Measurements from ENCODE around the gene FAM107A. TPM values are rescaled to one million over a fixed set of nuclear protein-coding genes. Genes with fewer than 3 reads are reported as not detected.
A peak's percentile ranks its signal among the peaks of the same experiment; 100 is the strongest.

FAM107A gene
- total RNA-seq, 1 donor from 2014 or later: not detected

DNA sequence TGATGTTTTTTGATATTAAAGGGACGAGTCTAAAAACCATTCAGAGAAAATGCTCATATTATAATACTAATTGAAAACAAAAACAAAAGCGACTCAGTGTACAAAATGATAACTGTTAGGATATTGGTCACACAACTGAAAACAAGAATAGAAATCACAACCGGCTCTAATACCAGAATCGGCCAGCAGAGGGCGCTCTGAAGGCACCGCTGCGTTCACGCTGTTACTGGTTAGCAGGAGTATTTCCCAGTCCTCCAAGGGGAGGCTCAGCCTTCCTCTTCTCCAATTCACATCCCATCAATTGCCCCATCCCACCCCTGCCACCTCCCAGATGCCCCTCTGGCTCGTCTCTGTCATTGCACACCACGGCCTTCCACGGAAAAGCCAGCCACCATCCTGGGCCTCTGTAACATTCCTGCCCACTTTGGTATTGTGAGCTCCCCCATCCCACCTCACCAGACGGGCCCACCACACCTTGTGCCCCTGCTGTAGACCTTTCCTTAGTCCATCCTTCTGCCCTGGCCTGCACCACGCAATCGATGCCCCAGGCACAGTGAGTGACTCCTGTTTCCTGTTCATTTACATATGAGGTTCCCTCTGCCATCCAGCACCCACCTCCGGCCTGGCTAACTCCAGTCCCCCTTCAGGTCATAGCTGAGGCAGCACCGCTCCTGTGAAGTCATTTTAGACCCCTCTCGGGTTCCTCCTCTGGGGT is 8.5 kb downstream of the FAM107A start:
- peaks cover 9% of the 10 kb centered on the region for H3K9me3 Mint-ChIP-seq (ENCODE audit: unreplicated experiment)
- H3K4me3 Mint-ChIP-seq (ENCODE audit: unreplicated experiment): no peak overlapping the region
- no peak overlapping the region for H3K27ac Mint-ChIP-seq (ENCODE audit: unreplicated experiment)
- H3K4me1 Mint-ChIP-seq (ENCODE audit: unreplicated experiment): peaks cover 17% of the 10 kb centered on the region
- no peaks in the 10 kb centered on the region for H3K27me3 Mint-ChIP-seq (ENCODE audit: unreplicated experiment)
- TF ChIP-seq, protein P1, sequence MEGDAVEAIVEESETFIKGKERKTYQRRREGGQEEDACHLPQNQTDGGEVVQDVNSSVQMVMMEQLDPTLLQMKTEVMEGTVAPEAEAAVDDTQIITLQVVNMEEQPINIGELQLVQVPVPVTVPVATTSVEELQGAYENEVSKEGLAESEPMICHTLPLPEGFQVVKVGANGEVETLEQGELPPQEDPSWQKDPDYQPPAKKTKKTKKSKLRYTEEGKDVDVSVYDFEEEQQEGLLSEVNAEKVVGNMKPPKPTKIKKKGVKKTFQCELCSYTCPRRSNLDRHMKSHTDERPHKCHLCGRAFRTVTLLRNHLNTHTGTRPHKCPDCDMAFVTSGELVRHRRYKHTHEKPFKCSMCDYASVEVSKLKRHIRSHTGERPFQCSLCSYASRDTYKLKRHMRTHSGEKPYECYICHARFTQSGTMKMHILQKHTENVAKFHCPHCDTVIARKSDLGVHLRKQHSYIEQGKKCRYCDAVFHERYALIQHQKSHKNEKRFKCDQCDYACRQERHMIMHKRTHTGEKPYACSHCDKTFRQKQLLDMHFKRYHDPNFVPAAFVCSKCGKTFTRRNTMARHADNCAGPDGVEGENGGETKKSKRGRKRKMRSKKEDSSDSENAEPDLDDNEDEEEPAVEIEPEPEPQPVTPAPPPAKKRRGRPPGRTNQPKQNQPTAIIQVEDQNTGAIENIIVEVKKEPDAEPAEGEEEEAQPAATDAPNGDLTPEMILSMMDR (IDR thresholded peaks at IDR 0.05): peak; percentile 93
- no peaks in the 10 kb centered on the region for H3K36me3 Mint-ChIP-seq (ENCODE audit: unreplicated experiment)
- DNase-seq (ENCODE audit: extremely low spot score, unreplicated experiment): peak; percentile 93

DNA sequence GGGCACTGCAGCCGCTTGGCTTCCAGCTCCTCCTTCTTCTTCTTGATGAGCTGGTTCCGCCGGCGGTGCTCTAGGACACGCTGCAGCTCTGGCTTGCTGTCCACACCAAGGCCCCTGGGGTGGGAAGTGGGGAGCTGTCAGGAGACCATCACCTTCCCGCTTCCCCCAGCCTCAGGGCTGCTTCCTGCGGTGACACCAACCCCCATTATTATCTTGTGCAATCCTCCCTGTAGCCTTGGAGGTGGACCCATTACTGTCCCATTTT is 10.0 kb downstream of the FAM107A start:
- Mint-ChIP-seq H3K9me3 (ENCODE audit: unreplicated experiment) (peaks cover 10% of the 10 kb centered on the region), H3K27me3 (ENCODE audit: unreplicated experiment) (no peaks in the 10 kb centered on the region), H3K4me3 (ENCODE audit: unreplicated experiment) (no peak overlapping the region), H3K27ac (ENCODE audit: unreplicated experiment) (no peak overlapping the region), H3K4me1 (ENCODE audit: unreplicated experiment) (peaks cover 21% of the 10 kb centered on the region), H3K36me3 (ENCODE audit: unreplicated experiment) (no peaks in the 10 kb centered on the region)
- no peak for DNase-seq (ENCODE audit: extremely low spot score, unreplicated experiment)
- TF ChIP-seq, protein P1 (IDR thresholded peaks at IDR 0.05): no peak

DNA sequence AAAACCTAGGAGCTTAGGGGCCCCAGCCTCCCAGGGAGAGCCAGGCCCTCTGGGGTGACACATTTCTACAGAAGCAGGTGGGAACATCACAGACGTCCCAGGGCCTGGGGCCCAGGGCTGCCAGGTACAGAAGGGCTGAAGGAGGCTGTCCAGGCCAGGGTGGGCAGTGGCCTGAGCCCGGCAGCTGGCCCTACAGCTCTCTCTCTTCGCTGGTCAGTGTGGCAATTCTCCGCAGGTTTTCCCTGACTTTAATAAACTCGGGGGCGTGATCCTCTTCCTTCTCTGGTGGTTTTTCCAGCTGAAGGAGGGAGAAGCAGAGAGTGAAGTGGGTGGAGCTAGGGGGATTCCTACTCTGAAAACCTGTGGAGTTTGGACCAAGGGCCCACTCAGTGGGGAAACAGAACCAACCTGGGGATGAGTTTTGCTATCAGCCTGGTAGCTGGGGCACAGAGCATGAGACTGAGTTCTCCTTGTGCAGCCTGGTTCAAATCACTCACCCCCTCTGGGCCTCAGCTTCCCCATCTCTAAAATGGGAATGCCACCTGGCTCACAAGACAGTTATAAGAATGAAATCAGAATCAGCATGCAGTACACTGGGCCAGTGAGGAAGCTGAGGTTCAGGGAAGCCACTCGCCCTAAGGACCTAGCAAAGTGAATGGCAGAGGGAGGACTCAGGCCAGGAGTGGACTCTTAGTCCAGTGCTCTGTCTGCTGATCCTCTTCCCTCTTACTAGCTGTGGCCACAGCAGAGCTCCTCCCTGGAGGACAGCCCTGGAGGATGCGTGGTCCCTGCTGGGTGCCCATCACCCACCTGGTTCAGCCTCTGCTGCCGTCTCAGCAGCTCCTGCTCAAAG is 10.6 kb downstream of the FAM107A start:
- DNase-seq (ENCODE audit: extremely low spot score, unreplicated experiment): no peak
- Mint-ChIP-seq H3K27ac (ENCODE audit: unreplicated experiment) (no peak overlapping the region), H3K27me3 (ENCODE audit: unreplicated experiment) (no peaks in the 10 kb centered on the region)

DNA sequence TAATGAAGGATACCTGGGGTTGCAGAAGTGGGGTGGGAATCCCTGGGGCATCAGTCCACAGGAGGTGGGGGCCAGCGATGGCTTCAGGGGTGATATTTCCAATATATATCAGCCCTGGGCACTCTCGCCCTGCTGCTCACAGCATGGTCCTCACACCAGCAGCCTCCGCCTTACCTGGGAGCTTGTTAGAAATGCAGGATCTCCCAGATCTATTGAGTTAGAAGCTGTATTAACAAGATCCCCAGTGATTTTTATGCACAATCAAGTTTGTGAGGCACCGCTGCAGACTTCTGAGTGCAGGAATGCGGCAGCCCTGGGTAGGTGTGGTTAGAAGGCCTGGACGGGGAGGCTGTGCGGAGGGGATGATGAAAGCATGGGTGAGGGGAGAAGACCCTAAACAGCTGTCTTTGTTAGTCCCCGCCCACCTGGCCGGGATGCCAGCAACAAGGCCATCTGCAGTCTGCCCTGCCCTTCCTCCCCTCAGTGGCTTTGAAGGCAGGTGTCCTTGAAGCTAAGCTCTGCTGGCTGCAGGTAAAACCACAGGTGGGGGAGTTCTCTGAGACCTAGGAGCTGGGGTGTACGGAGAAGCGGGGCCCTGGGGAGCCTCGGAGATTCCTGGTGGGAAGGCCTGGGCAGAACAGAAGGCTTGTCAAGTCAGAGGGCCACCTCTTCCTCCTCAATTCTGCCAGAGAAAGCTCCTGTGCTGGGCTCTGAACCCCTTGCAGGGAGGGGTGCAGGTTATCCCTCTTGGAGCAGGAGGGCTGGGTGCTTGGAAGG is 11.4 kb downstream of the FAM107A start:
- Mint-ChIP-seq H3K4me1 (ENCODE audit: unreplicated experiment) (peaks cover 31% of the 10 kb centered on the region), H3K9me3 (ENCODE audit: unreplicated experiment) (peaks cover 5% of the 10 kb centered on the region), H3K27ac (ENCODE audit: unreplicated experiment) (no peak overlapping the region), H3K27me3 (ENCODE audit: unreplicated experiment) (no peaks in the 10 kb centered on the region), H3K36me3 (ENCODE audit: unreplicated experiment) (no peaks in the 10 kb centered on the region), H3K4me3 (ENCODE audit: unreplicated experiment) (no peak overlapping the region)
- TF ChIP-seq, protein P1 (IDR thresholded peaks at IDR 0.05): no peak
- peak; percentile 77 for DNase-seq (ENCODE audit: extremely low spot score, unreplicated experiment)

More for the DNA sequence above, 10.6 kb downstream of the FAM107A start:
- Mint-ChIP-seq H3K9me3 (ENCODE audit: unreplicated experiment) (peaks cover 7% of the 10 kb centered on the region), H3K4me3 (ENCODE audit: unreplicated experiment) (no peak overlapping the region), H3K4me1 (ENCODE audit: unreplicated experiment) (peaks cover 23% of the 10 kb centered on the region), H3K36me3 (ENCODE audit: unreplicated experiment) (no peaks in the 10 kb centered on the region)
- TF ChIP-seq, protein P1 (IDR thresholded peaks at IDR 0.05): no peak

Measured in osteocyte (in vitro differentiated cells).